HG02943 (cell line): Measurements from ENCODE around the gene CCSER2.
"Not testable (repeated sequence)": the region's sequence is repeated elsewhere in the genome, so short reads cannot be mapped to it uniquely, and the experiment has no call there.

Experiments
- ATAC-seq: cut with Tn5 transposase; IDR thresholded peaks from one replicate; pipeline ENCODE4 v1.9.1; 2021; ENCODE audit warnings: mild to moderate bottlenecking, low read depth, moderate library complexity; ENCODE audit not compliant: unreplicated experiment

CCSER2 gene

GRCh38 chr10:84375011-84375410 is 46.6 kb downstream of the CCSER2 start:
- no peak for ATAC-seq

DNA sequence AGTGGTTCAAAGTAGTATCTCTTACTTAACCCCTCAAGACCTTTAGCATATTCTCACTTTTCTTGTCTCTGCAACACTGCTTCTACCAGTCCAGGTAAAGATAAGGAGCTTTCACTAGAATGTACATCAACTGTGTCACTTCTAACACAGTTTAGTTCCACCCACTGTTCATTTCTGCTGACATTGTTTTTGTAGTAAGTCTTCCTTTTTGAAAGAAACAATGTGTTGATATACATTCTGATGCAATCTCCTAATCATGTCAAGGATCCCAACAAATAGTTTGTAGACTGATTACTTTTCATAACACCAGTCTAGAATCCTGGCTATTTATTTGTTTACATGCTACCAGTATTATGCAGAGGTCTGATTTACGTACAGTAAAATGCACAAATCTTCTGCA is 47.5 kb downstream of the CCSER2 start:
- no peak for ATAC-seq

DNA sequence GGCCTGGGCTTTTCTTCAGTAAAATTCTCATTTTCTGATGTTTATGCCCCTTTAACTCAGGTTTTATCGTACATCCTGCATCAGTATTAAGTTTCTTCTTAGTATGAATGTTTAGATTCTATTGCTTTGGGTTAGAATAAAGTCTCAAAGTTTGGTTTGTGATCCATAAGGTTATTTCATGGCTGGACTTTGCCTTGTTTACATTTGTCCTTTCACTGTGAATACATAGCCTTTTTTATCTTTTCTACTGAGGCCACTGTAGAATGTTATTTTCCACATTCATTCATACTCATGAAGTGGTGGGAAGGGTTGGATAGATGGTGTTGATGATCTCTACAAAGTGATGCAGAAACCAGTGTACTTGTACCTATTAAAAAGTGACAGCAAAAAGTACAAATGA is 59.8 kb downstream of the CCSER2 start:
- ATAC-seq, result no peak

- no peak for ATAC-seq
Measured at GRCh38 chr10:84390364-84390763, 62.0 kb downstream of the CCSER2 start.

DNA sequence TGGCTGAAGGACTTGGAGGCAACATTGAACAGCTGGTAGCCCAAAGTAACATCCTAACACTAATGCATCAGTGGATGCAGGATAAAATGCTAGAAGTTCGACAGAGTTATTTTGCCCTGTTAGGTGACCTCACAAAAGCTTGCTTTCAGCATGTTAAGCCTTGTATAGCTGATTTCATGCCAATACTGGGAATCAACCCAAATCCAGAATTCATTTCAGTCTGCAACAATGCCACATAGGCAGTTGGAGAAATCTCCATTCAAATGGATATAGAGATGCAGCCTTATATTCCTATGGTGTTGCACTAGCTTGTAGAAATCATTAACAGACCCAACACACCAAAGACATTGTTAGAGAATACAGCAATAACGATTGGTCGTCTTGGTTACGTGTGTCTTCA is 62.9 kb downstream of the CCSER2 start:
- ATAC-seq, result no peak

DNA sequence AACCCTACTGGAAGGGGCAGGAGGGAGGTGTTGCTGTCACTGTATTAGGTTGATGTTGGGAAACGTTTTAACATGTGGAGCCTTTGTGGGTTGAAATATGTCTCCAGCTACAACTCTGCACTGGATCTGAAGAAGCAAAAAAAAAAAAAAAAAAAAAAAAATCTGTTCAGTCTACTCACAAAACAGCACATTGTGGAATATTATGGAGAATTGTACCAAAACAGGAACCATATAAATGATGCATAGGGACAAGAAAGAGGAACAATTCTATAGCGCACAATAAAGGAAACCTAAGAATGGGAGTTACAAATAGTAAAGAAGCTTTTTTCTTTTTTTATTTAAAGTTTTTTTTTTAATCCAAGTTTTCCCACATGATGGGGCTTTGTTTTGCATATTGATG is 63.8 kb downstream of the CCSER2 start:
- ATAC-seq, result no peak

DNA sequence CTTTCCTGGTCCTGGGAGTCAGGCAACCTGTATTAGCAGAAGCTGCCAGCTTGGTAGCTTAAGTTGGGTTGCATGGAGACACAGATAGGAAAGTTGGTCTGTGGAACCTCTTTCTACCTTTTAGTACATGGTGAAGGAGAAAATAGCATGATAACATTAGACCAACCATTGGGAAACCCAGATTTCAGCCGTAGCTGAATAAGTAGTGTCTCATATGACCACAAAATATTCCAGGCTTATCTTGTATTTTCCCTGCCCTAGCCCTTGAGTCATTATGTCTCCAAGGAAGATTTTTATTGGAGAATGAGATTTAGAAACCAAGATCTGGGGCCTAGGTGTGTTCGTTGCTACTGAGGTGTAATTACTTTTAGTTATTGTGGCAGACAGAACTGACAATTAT is 67.2 kb downstream of the CCSER2 start:
- ATAC-seq, result no peak

DNA sequence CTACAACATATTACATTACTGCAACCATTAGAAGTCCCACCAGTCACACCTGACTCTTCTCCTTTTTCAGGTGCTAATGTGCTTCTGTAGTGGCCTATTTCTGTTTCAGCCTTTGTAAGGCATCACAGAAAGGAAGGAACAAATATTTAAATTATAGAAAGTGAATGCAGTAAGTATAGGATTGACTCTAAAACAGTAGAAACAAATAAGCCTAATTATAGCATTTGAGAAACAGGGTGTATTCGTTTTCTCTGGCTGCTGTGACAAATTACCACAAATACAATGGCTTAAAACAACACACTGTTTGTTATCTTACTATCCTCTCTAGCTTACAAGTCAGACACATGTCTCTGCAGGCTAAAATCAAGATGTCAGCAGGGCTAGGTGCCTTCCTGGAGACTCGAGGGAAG is 69.4 kb downstream of the CCSER2 start:
- no peak for ATAC-seq

- no peak for ATAC-seq
Measured at GRCh38 chr10:84398696-84399095, 70.3 kb downstream of the CCSER2 start.

DNA sequence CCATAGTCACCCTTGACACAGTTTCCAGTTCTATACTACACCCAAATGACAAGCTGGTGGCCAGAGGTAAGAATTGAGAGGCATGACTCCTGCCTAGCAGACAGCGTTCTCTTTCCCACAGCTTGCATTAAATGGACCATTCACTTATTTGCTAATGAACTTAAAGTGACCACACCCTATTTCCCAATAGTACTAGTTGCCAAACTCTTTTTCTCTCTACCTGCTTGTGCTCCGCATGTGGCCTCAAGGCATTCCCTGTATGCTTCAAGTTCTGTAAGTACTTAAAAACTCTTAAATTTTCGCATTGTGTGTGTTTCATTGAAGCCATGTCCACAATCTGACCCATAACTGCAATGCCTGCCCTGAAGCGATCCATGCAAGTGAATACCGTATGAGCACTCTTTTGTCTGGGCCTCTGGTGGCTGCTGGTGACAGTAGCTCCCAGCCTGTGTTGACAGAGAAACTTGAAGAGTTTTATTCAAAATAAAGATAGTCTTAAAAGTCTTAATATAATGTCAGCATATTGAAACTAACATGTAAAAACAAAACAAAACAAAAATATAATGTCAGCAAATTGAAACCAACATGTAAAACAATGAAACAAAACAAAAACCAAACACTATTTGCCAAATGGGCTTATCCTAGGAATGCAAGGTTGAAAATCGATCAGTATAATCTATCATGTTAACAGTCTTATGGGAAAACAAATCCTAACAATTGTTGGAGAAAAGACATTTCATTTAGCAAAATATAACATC is 73.6 kb downstream of the CCSER2 start:
- ATAC-seq, result no peak

DNA sequence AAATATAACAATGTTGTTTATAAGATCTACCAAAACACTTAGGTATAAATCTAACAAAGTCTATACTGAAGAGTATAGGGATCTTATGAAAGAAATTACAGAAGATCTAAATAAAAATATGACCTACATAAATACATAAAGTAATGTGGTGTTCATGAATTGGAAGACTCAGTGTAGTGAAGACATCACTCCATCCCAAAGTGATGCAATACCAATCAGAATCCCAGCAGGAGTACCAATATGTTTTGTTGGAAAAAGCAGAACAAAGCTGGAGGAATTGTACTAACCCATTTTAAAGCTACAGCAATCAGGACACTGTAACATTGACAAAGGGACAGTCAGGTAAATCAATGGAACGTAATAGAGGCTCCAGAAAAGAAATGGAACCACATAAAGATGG is 76.4 kb downstream of the CCSER2 start:
- no peak for ATAC-seq

GRCh38 chr10:84405662-84406061 is 77.3 kb downstream of the CCSER2 start:
- ATAC-seq, result no peak

GRCh38 chr10:84406561-84406960 is 78.2 kb downstream of the CCSER2 start:
- ATAC-seq, result no peak

DNA sequence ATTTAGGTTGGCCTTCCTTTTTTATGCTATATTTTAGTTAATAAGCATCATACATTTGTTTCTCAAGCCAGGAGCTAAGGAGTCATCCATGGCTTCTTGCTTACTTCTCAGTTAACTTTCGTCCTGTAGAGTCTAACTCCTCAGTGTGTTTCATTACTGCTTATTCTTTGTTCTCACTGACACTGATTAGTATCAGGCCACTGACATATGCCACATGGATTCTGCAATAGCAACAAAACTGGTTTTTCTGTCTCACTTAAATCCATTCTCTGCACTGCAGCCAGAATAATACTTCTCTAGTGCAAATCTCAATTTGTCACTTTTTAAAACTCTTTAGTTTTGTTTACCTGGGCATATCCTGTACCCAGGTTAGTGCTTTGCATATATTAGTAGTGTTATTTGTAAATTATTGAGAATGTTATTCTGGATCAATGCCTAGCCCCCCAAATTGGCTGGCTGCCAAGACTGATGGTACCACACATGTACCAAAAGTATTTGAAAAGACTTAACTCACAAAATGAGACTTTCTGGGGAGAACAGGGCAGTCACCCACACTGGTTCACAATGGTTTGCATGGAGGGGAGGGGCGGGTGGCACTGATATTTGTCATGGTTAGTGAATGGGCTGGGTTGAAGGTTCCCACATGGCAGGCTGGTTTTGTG is 79.1 kb downstream of the CCSER2 start:
- no peak for ATAC-seq

DNA sequence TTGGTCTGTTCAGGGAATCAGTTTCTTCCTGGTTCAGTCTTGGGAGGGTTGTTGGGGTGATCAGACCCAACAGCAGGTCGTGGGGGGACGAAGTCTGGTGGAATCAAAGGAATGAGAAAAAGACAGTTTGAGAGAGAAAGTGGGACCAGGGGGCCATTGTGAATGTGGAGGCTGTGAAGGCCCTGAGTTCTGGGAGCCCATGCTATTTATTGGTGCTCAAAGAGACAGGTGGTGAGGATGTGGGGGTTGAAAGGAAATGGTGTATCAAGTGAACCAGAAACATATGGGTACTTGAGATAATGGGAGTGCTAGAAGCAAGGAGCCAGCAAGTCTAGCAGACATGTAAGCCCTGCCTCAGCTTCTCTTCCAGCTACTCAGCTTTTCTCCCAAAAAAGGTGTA is 84.1 kb downstream of the CCSER2 start:
- ATAC-seq, result no peak

- ATAC-seq, result not testable (repeated sequence)
Measured at GRCh38 chr10:84414110-84414509, 85.7 kb downstream of the CCSER2 start.

DNA sequence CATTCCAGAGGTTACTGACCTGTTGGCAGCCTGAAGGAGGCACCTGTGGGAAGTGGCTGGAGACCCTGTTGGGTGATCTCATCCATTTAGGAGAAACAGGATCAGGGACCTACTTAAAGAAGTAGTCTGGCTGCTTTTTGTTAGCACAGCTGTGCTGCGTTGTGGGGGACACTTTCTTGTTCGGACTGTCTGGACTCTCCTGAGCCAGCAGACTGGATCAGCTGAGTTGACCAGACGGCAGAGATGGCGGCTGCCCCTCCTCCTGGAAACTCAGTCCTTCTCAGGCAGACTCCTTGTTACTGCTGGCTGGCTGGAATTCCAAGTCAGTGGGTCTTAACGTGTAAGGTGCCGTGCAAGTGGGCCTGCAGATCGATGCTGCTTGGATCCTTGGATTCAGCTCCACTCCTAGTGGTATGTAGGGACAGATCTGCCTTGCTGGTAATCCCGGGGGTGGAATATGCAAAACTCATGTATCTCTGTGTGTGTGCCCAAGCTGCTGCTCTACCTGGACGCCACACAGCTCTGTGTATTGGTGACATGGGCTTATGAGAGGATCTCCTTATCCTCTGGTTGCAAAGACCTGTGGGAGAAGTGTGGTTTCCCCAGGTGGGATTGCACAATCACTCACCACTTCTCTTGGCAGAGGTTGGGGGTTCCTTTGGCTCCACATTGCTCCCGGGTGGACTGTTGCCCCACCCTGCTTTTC is 87.3 kb downstream of the CCSER2 start:
- ATAC-seq, result no peak

- no peak for ATAC-seq
Measured at GRCh38 chr10:84416245-84416555, 87.8 kb downstream of the CCSER2 start.

- ATAC-seq, result no peak
Measured at GRCh38 chr10:84423719-84424118, 95.3 kb downstream of the CCSER2 start.

DNA sequence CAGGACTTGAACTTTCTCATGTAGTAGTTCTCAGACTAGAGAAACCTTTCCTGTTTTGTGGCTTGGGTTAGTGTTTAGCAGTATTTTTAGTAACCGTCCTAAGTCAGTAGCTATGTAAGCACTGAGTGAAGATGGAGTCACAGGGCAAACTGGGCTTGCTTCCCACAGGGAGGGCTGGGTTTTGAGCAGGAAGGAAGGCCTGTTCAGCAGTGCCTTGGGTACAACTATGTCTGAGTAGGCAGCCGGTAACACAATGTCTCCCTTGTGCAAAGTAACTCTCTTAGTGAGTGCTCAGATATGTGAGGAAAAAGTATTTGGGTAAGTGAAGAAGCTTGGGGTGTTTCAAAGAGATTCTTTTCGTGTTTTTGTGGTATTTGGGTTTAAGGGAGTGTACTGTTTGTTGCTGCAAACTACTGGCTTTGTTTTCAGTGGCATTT is 96.4 kb downstream of the CCSER2 start:
- no peak for ATAC-seq

GRCh38 chr10:84427903-84428650 is 99.7 kb downstream of the CCSER2 start:
- ATAC-seq, result no peak
